ENCODE measurements around the gene NXPH1. TPM values are rescaled to one million over a fixed set of nuclear protein-coding genes. Genes with fewer than 3 reads are reported as not detected.

Gene NXPH1
- total RNA-seq, 1 experiment from 2014 or later: 1.2 TPM

DNA sequence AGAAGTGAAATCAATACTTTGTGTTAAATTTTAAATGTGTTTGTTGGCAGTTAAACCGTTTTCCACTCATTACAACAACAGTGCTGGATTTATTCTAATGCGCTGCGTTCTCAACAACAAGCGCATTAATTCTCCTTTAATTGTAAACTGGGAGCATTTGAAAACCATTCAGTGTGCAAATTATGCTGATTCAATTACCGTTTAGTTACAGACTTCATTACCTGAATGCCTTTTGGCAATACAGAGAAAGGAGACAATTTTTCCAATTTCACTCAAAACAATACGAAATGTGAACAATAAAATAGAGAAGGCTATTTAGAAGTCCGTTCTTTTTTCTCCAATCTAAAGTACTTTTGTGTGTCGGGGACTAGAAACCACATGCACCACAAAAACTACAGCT, 4.2 kb downstream of the NXPH1 start:
- peaks cover 12% of the 10 kb centered on the region for H3K27me3 Mint-ChIP-seq (ENCODE audit: insufficient read depth, unreplicated experiment)
- H3K9me3 ChIP-seq: no peaks in the 10 kb centered on the region
- TF ChIP-seq CTCF (IDR thresholded peaks at IDR 0.05; ENCODE audit: insufficient read depth in 1 of 2, low read depth in 1 of 2, low read length in 1 of 2, severe bottlenecking in 1 of 2, unreplicated experiment in 1 of 2): no peak
- ChIA-PET POLR2A (no interaction called here), CTCF (no interaction called here)
- no peaks in the 10 kb centered on the region for H3K27me3 ChIP-seq (replicated peaks; ENCODE audit: control insufficient read depth, insufficient read depth, low read length)
- DNase-seq: no peak
- BruUV-seq (replicated peaks): no TSS peak
- H3K27ac Mint-ChIP-seq (ENCODE audit: unreplicated experiment): no peak overlapping the region
- H3K4me1 Mint-ChIP-seq (ENCODE audit: low read depth, unreplicated experiment): peaks cover 14% of the 10 kb centered on the region
- no peaks in the 10 kb centered on the region for H3K9me3 Mint-ChIP-seq (ENCODE audit: unreplicated experiment)
- H3K36me3 ChIP-seq (ENCODE audit: control insufficient read depth, insufficient read depth, low read length): no peaks in the 10 kb centered on the region
- intact Hi-C loops (cut with micrococcal nuclease; ENCODE audit: unreplicated experiment): loop anchor here (1.0 to 5.0 kb wide), 6 partner anchors 130 to 386 kb away; no protein-coding TSS in a partner anchor
- H3K36me3 Mint-ChIP-seq (ENCODE audit: insufficient read depth, unreplicated experiment): no peaks in the 10 kb centered on the region
- H3K4me1 ChIP-seq: peaks cover 13% of the 10 kb centered on the region
- no peak overlapping the region for H3K4me3 ChIP-seq (ENCODE audit: low read depth, low read length)
- H3K4me3 Mint-ChIP-seq (ENCODE audit: unreplicated experiment): no peak overlapping the region

DNA sequence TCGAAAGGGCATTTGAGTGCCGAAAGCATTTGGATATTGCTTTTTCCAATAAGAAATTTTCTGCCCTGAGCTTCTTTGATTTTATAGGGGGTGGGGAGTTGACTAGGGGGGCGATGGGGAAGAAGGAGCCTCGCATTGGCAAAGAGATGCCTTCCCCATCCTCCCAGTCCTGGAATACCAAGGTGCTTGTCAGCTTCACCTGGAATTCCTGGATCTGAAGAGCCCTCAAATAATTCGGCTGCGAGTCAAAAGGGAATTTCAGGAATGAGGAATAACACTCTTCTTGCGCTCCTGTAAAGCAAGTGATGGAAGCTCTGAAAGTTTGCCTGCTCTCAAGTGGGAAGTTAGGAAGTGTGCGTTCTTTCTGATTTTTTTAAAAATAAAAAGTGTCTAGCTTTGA, 7.3 kb downstream of the NXPH1 start:
- no peak overlapping the region for H3K4me3 Mint-ChIP-seq (ENCODE audit: unreplicated experiment)

DNA sequence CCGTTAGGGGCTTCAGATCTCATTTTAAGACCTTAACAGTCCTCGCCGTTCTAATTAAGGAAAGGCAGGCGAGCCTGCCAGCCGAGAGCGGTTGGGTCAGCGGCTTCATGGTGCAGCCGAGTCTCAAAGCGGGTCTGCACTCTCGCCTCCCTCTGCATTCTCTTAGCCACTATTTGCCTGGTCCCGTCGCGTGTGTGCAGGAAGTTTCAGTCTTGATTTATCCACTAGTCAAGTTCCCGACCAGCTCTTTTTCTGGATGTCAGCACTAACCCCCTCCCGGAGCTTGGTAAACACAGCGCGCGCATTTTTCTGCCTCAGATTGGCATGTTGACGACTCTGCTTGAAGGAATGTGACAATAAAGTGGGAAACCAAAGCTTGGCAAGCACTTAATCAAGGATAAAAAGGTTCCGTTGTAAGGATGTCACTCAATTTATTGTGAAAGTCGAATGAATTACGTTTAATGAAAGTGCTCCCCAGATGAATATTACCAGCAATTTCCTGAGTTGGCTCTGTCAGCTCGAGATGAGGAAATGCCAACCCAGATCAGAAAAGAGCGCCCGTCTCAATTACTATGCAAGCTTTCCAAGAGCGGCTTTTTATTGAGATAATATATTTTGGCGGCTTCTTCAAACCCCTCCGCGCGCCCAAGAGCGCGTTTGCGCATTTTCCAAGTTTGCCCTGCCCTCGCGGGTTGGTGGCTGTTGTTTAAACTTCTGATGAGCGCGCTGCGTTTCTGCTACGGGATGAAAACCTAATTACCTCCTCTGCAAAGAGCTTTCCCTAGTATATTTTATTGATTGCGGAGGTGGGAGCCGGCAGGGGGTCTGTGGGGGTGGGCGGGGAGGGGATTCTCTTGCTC, 7.9 kb downstream of the NXPH1 start:
- no peak for TF ChIP-seq CTCF (IDR thresholded peaks at IDR 0.05; ENCODE audit: insufficient read depth in 1 of 2, low read depth in 1 of 2, low read length in 1 of 2, severe bottlenecking in 1 of 2, unreplicated experiment in 1 of 2)
- POLR2A ChIA-PET: no interaction called here
- Histone ChIP-seq H3K4me1 (peaks cover 13% of the 10 kb centered on the region), H3K27me3 (replicated peaks; ENCODE audit: control insufficient read depth, insufficient read depth, low read length) (no peaks in the 10 kb centered on the region), H3K36me3 (ENCODE audit: control insufficient read depth, insufficient read depth, low read length) (no peaks in the 10 kb centered on the region), H3K9me3 (no peaks in the 10 kb centered on the region; the same call in 1 of the 2 replicates), H3K4me3 (ENCODE audit: low read depth, low read length) (no peak overlapping the region)
- CTCF ChIA-PET: no interaction called here
- no peaks in the 10 kb centered on the region for H3K27me3 Mint-ChIP-seq (ENCODE audit: insufficient read depth, unreplicated experiment)
- no peaks in the 10 kb centered on the region for H3K9me3 Mint-ChIP-seq (ENCODE audit: unreplicated experiment)
- no peaks in the 10 kb centered on the region for H3K4me1 Mint-ChIP-seq (ENCODE audit: low read depth, unreplicated experiment)
- no peak overlapping the region for H3K4me3 Mint-ChIP-seq (ENCODE audit: unreplicated experiment)
- intact Hi-C loops (cut with micrococcal nuclease; ENCODE audit: unreplicated experiment): no loop called here
- DNase-seq: no peak
- BruUV-seq (replicated peaks): no TSS peak
- peaks cover 7% of the 10 kb centered on the region for H3K36me3 Mint-ChIP-seq (ENCODE audit: insufficient read depth, unreplicated experiment)
- H3K27ac Mint-ChIP-seq (ENCODE audit: unreplicated experiment): no peak overlapping the region

More for the DNA sequence above, 7.3 kb downstream of the NXPH1 start:
- no peaks in the 10 kb centered on the region for H3K36me3 ChIP-seq (ENCODE audit: control insufficient read depth, insufficient read depth, low read length)
- no peaks in the 10 kb centered on the region for H3K9me3 Mint-ChIP-seq (ENCODE audit: unreplicated experiment)
- peaks cover 13% of the 10 kb centered on the region for H3K4me1 ChIP-seq
- CTCF ChIA-PET: no interaction called here
- BruUV-seq (replicated peaks): no TSS peak
- peaks cover 7% of the 10 kb centered on the region for H3K36me3 Mint-ChIP-seq (ENCODE audit: insufficient read depth, unreplicated experiment)
- intact Hi-C loops (cut with micrococcal nuclease; ENCODE audit: unreplicated experiment): no loop called here
- DNase-seq: no peak
- H3K27me3 ChIP-seq (replicated peaks; ENCODE audit: control insufficient read depth, insufficient read depth, low read length): no peaks in the 10 kb centered on the region
- POLR2A ChIA-PET: no interaction called here
- no peak for TF ChIP-seq CTCF (IDR thresholded peaks at IDR 0.05; ENCODE audit: insufficient read depth in 1 of 2, low read depth in 1 of 2, low read length in 1 of 2, severe bottlenecking in 1 of 2, unreplicated experiment in 1 of 2)
- H3K27me3 Mint-ChIP-seq (ENCODE audit: insufficient read depth, unreplicated experiment): peaks cover 3% of the 10 kb centered on the region
- no peak overlapping the region for H3K27ac Mint-ChIP-seq (ENCODE audit: unreplicated experiment)
- H3K9me3 ChIP-seq: no peaks in the 10 kb centered on the region; the same call in 1 of the 2 replicates
- no peak overlapping the region for H3K4me3 ChIP-seq (ENCODE audit: low read depth, low read length)
- H3K4me1 Mint-ChIP-seq (ENCODE audit: low read depth, unreplicated experiment): no peaks in the 10 kb centered on the region

All from Caco-2 (cell line).